Fibroblast of mammary gland (primary cell): ENCODE measurements around the gene WASF3.
"Not testable (repeated sequence)": the region's sequence is repeated elsewhere in the genome, so short reads cannot be mapped to it uniquely, and the experiment has no call there.

ENCODE experiments used
- DNase-seq: peaks from one replicate; pipeline ENCODE4 v3.0.0-alpha.2; 2010; ENCODE audit warnings: low read depth
- H3K4me3 ChIP-seq: 2 replicates; pipeline ENCODE4 v1.5.1; 2011; ENCODE audit warnings: low read depth, mild to moderate bottlenecking, low read length, moderate library complexity; ENCODE audit not compliant: control insufficient read depth
- TF ChIP-seq, protein P1 (sequence below): conservative IDR thresholded peaks from 2 replicates; pipeline ENCODE4 v1.5.1; 2011; ENCODE audit warnings: low read depth, low read length, inconsistent platforms; ENCODE audit not compliant: control insufficient read depth, insufficient read depth

WASF3 gene

DNA sequence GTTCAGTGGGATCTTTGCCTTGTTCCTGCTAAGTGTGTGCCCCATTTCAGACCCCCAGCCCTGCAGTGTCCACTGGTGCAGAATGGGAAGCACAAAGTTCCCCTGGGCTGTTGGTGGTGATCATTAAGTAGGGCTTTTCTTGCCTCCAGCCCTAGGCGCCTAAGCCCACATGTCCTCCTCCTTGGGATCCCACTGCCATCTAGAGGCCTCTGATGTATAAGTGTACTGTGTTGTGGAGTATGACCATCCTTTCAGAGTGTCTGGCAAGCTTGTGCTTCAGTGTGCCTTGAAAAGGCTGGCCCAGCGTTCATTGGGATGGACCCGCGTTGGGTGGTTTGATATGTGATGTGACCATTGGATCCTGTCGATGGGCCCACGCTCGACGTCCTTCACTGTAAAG lies 71.2 kb downstream of the WASF3 start:
- DNase-seq: peak; percentile 53
- H3K4me3 ChIP-seq: no peak overlapping the region
- TF ChIP-seq, protein P1, sequence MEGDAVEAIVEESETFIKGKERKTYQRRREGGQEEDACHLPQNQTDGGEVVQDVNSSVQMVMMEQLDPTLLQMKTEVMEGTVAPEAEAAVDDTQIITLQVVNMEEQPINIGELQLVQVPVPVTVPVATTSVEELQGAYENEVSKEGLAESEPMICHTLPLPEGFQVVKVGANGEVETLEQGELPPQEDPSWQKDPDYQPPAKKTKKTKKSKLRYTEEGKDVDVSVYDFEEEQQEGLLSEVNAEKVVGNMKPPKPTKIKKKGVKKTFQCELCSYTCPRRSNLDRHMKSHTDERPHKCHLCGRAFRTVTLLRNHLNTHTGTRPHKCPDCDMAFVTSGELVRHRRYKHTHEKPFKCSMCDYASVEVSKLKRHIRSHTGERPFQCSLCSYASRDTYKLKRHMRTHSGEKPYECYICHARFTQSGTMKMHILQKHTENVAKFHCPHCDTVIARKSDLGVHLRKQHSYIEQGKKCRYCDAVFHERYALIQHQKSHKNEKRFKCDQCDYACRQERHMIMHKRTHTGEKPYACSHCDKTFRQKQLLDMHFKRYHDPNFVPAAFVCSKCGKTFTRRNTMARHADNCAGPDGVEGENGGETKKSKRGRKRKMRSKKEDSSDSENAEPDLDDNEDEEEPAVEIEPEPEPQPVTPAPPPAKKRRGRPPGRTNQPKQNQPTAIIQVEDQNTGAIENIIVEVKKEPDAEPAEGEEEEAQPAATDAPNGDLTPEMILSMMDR: peak; percentile 27

DNA sequence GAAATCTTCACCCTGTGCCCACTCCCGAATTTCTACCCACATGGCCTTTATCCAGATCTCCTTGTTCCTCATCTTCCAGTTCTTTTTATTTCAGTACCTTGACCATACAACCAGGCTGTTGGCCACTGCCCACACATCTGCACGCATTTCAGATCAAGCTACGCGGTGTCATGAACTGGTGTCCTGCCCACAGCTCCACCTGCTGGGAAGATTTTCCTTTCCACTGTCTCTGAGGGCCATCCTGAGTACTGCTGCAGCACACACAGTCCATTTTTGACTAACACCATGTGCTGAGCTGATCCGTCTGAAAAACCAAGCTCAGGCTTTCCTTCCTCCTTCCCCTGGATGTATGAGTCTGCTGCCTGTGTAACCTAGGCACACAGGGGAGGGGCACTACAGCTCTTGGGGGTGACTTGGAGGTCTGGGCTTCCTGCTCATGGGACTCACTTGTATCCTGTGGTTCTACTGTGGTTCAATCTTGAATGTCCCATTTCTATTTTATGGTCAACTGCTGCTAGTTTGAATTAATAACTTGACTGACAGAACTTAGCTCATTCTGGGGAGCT lies 71.9 kb downstream of the WASF3 start:
- peak; percentile 24 for DNase-seq
- H3K4me3 ChIP-seq: no peak overlapping the region
- TF ChIP-seq, protein P1: peak; percentile 22

DNA sequence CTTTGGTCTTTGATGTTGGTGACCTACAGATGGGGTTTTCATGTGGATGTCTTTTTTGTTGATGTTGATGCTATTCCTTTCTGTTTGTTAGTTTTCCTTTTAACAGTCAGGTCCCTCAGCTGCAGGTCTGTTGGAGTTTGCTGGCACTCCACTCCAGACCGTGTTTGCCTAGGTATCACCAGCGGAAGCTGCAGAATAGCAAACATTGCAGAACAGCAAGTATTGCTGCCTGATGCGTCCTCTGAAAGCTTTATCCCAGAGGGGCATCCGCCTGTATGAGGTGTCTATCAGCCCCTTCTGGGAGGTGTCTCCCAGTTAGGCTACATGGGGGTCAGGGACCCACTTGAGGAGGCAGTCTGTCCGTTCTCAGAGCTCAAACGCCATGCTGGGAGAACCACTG lies 78.2 kb downstream of the WASF3 start:
- not testable (repeated sequence) for DNase-seq, H3K4me3 ChIP-seq

DNA sequence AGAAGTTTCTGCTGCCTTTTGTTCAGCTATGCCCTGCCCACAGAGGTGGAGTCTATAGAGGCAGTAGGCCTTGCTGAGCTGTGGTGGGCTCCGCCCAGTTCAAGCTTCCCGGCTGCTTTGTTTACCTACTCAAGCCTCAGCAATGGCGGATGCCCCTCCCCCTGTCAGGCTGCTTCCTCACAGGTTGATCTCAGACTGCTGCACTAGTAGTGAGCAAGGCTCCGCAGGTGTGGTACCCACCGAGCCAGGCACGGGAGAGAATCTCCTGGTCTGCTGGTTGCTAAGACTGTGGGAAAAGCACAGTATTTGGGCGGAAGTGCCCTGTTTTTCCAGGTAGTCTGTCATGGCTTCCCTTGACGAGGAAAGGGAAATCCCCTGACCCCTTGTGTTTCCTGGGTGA lies 78.6 kb downstream of the WASF3 start:
- H3K4me3 ChIP-seq, DNase-seq: not testable (repeated sequence)

DNA sequence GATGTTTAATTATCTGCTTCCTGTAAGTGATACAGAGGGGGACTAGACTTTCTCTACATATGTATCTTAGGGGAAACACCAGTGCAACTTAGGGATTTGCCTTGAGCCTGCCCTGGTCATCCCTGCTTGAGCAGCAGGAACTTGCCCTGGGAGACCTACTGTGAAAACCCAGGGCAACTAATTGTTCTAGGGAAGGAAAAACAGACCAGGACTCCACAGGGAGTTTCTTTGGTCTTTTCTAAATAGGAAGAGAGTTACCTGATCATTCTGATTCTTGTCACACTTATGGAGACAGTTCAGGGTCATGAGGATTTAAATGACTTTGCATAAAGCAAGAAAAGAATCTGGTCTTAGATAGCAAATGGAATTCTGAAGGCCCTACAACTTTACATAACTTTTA lies 89.1 kb downstream of the WASF3 start:
- H3K4me3 ChIP-seq: no peak overlapping the region
- DNase-seq: no peak
- TF ChIP-seq, protein P1: no peak

DNA sequence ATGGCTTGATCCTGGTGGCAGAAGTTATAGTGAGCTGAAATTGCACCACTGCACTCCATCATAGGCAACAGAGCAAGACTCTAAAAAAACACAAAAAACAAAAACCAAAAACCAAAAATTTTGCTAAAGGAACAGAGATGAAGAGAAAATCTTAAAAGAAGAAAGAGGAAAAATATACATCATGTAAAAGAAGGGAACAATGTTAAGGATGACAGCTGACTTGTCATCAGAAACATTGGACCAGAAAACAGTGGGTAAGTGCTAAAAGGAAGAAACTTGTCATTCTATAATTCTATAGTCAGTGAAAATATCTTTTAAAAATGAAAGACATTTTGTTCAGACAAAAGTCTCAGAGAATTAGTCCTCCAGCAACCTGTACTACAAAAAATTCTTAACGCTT lies 93.8 kb downstream of the WASF3 start:
- H3K4me3 ChIP-seq: no peak overlapping the region
- TF ChIP-seq, protein P1: no peak

DNA sequence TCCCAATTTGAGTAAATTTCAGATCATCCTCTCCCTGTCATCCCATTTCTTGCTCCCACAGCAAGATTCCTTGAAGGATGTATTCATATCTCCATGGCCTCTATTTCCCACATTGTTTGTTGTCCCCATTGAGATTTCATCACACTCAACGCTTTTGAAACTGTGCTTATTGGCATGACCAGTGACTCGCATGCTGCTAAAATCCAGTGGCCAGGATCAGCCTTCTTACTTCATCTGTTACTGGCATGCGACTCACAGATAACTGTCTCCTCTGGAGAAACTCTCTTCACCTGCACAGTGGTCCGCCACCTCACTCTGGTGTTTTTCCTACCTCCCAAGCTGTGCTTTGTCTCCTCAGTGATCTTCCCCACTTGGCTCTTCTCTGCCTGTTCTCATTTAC lies 95.8 kb downstream of the WASF3 start:
- TF ChIP-seq, protein P1: no peak
- no peak overlapping the region for H3K4me3 ChIP-seq
- DNase-seq: peak; percentile 69

More for the DNA sequence above, 93.8 kb downstream of the WASF3 start:
- no peak for DNase-seq

DNA sequence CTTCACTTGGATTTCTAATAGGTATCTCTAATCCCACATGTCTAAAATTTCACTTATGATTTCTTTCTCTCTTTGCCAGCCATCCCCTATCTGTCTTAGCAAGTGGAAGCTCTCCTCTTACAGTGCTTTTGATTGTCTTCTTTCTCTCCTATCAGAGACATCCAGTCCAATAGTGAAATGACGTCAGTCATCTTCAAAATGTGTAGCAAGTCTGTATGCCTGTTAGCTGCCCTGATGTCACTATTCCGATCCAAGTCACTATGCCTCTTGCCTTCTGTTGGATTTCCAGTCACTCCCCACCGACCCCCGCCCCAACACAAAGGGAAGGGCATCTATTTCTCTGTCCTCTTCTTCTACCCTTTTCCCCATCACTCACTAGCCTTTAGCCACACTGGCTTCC lies 96.4 kb downstream of the WASF3 start:
- no peak overlapping the region for H3K4me3 ChIP-seq
- DNase-seq: no peak
- TF ChIP-seq, protein P1: no peak
